Measurements from ENCODE around the gene TMEM178B. TPM values are rescaled to one million over a fixed set of nuclear protein-coding genes. Genes with fewer than 3 reads are reported as not detected.
"Not testable (repeated sequence)": the region's sequence is repeated elsewhere in the genome, so short reads cannot be mapped to it uniquely, and the experiment has no call there.

The TMEM178B gene
- 0.07 TPM in 1 of 2 replicates, not detected in the other for total RNA-seq (2014; rRNA removed; shearing (Covaris generic))
- polyA plus RNA-seq (2015; cell fraction: cytosol; rRNA removed): 0.05 and 0.10 TPM in 2 replicates
- 0.05 and 0.10 TPM in 2 replicates for polyA plus RNA-seq (2015; cell fraction: nucleus; rRNA removed)

GRCh38 chr7:141073641-141074161 is at the start of gene TMEM178B:
TSS of gene TMEM178B (plus strand) at chr7:141074064.
- DNase-seq (ENCODE audit: low read depth): no peak

GRCh38 chr7:141024668-141025067 is 49.2 kb upstream of the TMEM178B start:
- no peak for DNase-seq (ENCODE audit: low read depth)

GRCh38 chr7:141027043-141027442 is 46.8 kb upstream of the TMEM178B start:
- DNase-seq (ENCODE audit: low read depth): no peak

- no peak for DNase-seq (ENCODE audit: low read depth)
These were observed 45.1 kb upstream of the TMEM178B start for GRCh38 chr7:141028767-141029166.

GRCh38 chr7:141032539-141033323 is 41.1 kb upstream of the TMEM178B start:
- DNase-seq (ENCODE audit: low read depth): not testable (repeated sequence)

GRCh38 chr7:141038100-141038499 is 35.8 kb upstream of the TMEM178B start:
- DNase-seq (ENCODE audit: low read depth): not testable (repeated sequence)

- no peak for DNase-seq (ENCODE audit: low read depth)
These were observed 34.5 kb upstream of the TMEM178B start for GRCh38 chr7:141039376-141039775.

- DNase-seq (ENCODE audit: low read depth): no peak
These were observed 31.4 kb upstream of the TMEM178B start for GRCh38 chr7:141042222-141043193.

GRCh38 chr7:141043616-141044015 is 30.2 kb upstream of the TMEM178B start:
- DNase-seq (ENCODE audit: low read depth): no peak

GRCh38 chr7:141045126-141045841 is 28.6 kb upstream of the TMEM178B start:
- no peak for DNase-seq (ENCODE audit: low read depth)

GRCh38 chr7:141045842-141046620 is 27.8 kb upstream of the TMEM178B start:
- no peak for DNase-seq (ENCODE audit: low read depth)

GRCh38 chr7:141053626-141054025 is 20.2 kb upstream of the TMEM178B start:
- peak; percentile 13 for DNase-seq (ENCODE audit: low read depth)

GRCh38 chr7:141055146-141055545 is 18.7 kb upstream of the TMEM178B start:
- no peak for DNase-seq (ENCODE audit: low read depth)

GRCh38 chr7:141057788-141058187 is 16.1 kb upstream of the TMEM178B start:
- no peak for DNase-seq (ENCODE audit: low read depth)

GRCh38 chr7:141067856-141068255 is 6.0 kb upstream of the TMEM178B start:
- DNase-seq (ENCODE audit: low read depth): not testable (repeated sequence)

GRCh38 chr7:141071260-141071854 is 2.5 kb upstream of the TMEM178B start:
- DNase-seq (ENCODE audit: low read depth): no peak

GRCh38 chr7:141071855-141072547 is 1.9 kb upstream of the TMEM178B start:
- no peak for DNase-seq (ENCODE audit: low read depth)

- DNase-seq (ENCODE audit: low read depth): peak; percentile 27
These were observed 1.2 kb upstream of the TMEM178B start for GRCh38 chr7:141072548-141073172.

All from HT1080 (cell line).